Esophagus squamous epithelium (tissue), 4 donors: ENCODE measurements around the gene GABRB2.

Experiments used
- CTCF ChIP-seq, 6 experiments: fragments of 450-650 bp in 4 of 6; fragments of 200-600 bp in 2 of 6; sonication (generic) in 2 of 6; IDR thresholded peaks; one replicate each; pipeline ENCODE4 v1.5.1; 2016 to 2019; ENCODE audit warnings: antibody characterized with exemption in 6 of 6, mild to moderate bottlenecking in 4 of 6, moderate library complexity in 4 of 6
- POLR2A ChIP-seq, 4 donors: fragments of 450-650 bp; IDR thresholded peaks; one replicate each; pipeline ENCODE4 v1.6.1; 2017; ENCODE audit warnings: antibody characterized with exemption in 4 of 4, mild to moderate bottlenecking in 4 of 4, moderate library complexity in 3 of 4

DNA sequence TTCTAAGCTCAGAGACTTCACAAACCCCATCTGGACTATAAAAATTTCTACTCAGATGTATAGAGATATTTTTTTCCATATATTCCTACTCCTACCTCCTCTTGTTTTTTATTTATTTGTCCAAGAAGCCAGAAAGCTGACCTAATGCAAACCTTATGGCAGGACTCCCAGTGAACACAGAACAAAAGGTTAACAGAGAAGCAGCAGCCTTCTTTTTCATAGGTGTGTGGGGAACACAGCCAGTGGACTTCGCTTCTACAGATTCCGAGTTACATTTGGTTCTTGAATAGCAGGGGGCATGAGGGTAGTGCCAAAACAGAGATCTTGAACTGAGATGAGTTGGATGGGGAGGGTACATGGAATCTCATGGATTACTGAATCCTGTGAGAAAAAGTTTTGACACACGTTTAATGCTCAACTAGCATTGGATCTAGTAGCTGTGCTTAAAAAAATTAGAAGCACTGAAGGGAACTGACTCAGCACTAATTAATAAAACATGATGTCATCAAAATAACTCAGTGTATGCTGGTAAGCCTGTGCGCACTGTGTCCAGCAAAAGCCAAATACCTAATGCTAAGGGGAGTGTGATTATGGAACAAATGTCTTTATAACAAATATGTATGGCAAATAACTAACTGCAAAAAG lies 240.1 kb downstream of the GABRB2 start:
- TF ChIP-seq POLR2A (IDR thresholded peaks at IDR 0.05), result no peak
- no peak for TF ChIP-seq CTCF (IDR thresholded peaks at IDR 0.05)
